GM12878 (cell line): Measurements from ENCODE around the gene LSM14B. TPM values are rescaled to one million over a fixed set of nuclear protein-coding genes. Genes with fewer than 3 reads are reported as not detected.

Experiments
- ATAC-seq: fragments of 200-7000 bp; cut with Tn5 transposase; 3 replicates; pipeline ENCODE4 v1.9.1; 2020; ENCODE audit warnings: mild to moderate bottlenecking, moderate library complexity
- BruUV-seq: library from RNA; stranded (reverse); fragments of 400-500 nt; replicated peaks from 2 replicates; lab custom pipeline; 2021; lab: Mats Ljungman, UMichigan
- CTCF ChIA-PET: fragments of 300-600 bp; sonication (Branson Sonifier 250); formaldehyde crosslinking; extraction: SDS; loops from one replicate; lab custom pipeline; 2021; ENCODE audit warnings: inconsistent platforms; lab: Yijun Ruan, JAX
- POLR2A ChIA-PET: fragments of 350-600 bp; formaldehyde crosslinking; extraction: SDS; loops from one replicate; lab custom pipeline; 2021; ENCODE audit warnings: inconsistent platforms; lab: Charles Lee
- RAD21 ChIA-PET: fragments of 300-600 bp; sonication (Branson Sonifier 250); formaldehyde crosslinking; loops from one replicate; lab custom pipeline; 2023; ENCODE audit warnings: antibody characterized with exemption; ENCODE audit not compliant: unreplicated experiment; lab: Charles Lee
- SMC1A ChIA-PET: fragments of 300-600 bp; sonication (Branson Sonifier 250); formaldehyde crosslinking; loops from one replicate; lab custom pipeline; 2023; ENCODE audit not compliant: unreplicated experiment, uncharacterized antibody; lab: Charles Lee
- DNase-seq: peaks from one replicate; pipeline ENCODE4 v3.0.0-alpha.2; 2011; ENCODE audit warnings: low read depth, low spot score
- FAIRE-seq: peaks from 3 replicates; lab custom pipeline; 2011; peaks lifted over from hg19 to GRCh38; lab: Jason Lieb, UNC
- H2AFZ ChIP-seq: 2 replicates; pipeline ENCODE4 v1.6.0; 2011; ENCODE audit warnings: low read depth, low read length, control low read depth; ENCODE audit not compliant: control insufficient read depth
- H3K27ac ChIP-seq: 2 replicates; pipeline ENCODE4 v1.5.1; 2011; ENCODE audit warnings: control low read depth; ENCODE audit not compliant: control insufficient read depth, insufficient read depth
- H3K27me3 ChIP-seq, 2 experiments: replicated peaks in 1 of 2; 2 replicates each; pipeline versions ENCODE4 v1.6.0 to v1.6.1; 2011; ENCODE audit warnings: low read length in 1 of 2; ENCODE audit not compliant: control insufficient read depth in 2 of 2, insufficient read depth in 2 of 2
- H3K36me3 ChIP-seq, 2 experiments: 2 replicates each; pipeline ENCODE4 v1.5.1; 2011; ENCODE audit warnings: low read length in 1 of 2; ENCODE audit not compliant: control insufficient read depth in 2 of 2, insufficient read depth in 2 of 2
- H3K4me1 ChIP-seq: 2 replicates; pipeline ENCODE4 v1.6.1; 2011; ENCODE audit warnings: mild to moderate bottlenecking, low read length, moderate library complexity, mixed read lengths; ENCODE audit not compliant: control insufficient read depth, insufficient read depth
- H3K4me2 ChIP-seq: 2 replicates; pipeline ENCODE4 v1.6.0; 2011; ENCODE audit warnings: control low read depth; ENCODE audit not compliant: control insufficient read depth, insufficient read depth
- H3K4me3 ChIP-seq: fragments of 200-600 bp; sonication (generic); 2 replicates; pipeline ENCODE4 v1.5.1; 2016
- H3K79me2 ChIP-seq: 2 replicates; pipeline ENCODE4 v1.6.0; 2011; ENCODE audit warnings: low read length; ENCODE audit not compliant: control insufficient read depth, insufficient read depth
- H3K9ac ChIP-seq: 2 replicates; pipeline ENCODE4 v1.8.0; 2011; ENCODE audit warnings: low read length, control low read depth, mixed read lengths; ENCODE audit not compliant: control insufficient read depth, insufficient read depth
- H3K9me3 ChIP-seq: replicated peaks from 3 replicates; pipeline ENCODE4 v1.5.1; 2011; ENCODE audit warnings: mild to moderate bottlenecking, low read length; ENCODE audit not compliant: control insufficient read depth, insufficient read depth
- H4K20me1 ChIP-seq: 2 replicates; pipeline ENCODE4 v1.6.0; 2011; ENCODE audit not compliant: control insufficient read depth, insufficient read depth
- BCLAF1 ChIP-seq: fragments of 450-650 bp; IDR thresholded peaks from 2 replicates; pipeline ENCODE4 v1.6.1; 2017; ENCODE audit warnings: antibody characterized with exemption, mild to moderate bottlenecking, moderate library complexity
- DPF2 ChIP-seq: fragments of 450-650 bp; IDR thresholded peaks from 2 replicates; pipeline ENCODE4 v1.6.1; 2017; ENCODE audit warnings: mild to moderate bottlenecking
- FOS ChIP-seq: IDR thresholded peaks from 3 replicates; pipeline ENCODE4 v1.6.1; 2011; ENCODE audit warnings: borderline replicate concordance; ENCODE audit not compliant: insufficient read length; ENCODE audit errors: extremely low read depth
- GABPA ChIP-seq: IDR thresholded peaks from 2 replicates; pipeline ENCODE4 v1.6.1; 2014; ENCODE audit warnings: antibody characterized with exemption, low read depth, mild to moderate bottlenecking, inconsistent platforms
- KAT2A ChIP-seq: conservative IDR thresholded peaks from 2 replicates; pipeline ENCODE4 v1.6.1; 2011; ENCODE audit warnings: low read depth, low read length; ENCODE audit not compliant: control insufficient read depth
- RAD51 ChIP-seq: fragments of 450-650 bp; IDR thresholded peaks from 2 replicates; pipeline ENCODE4 v1.6.1; 2016; ENCODE audit warnings: moderate library complexity, mild to moderate bottlenecking, inconsistent platforms
- RELA ChIP-seq: fragments of 450-650 bp; IDR thresholded peaks from 2 replicates; pipeline ENCODE4 v1.8.0; 2014; ENCODE audit warnings: borderline replicate concordance; ENCODE audit not compliant: partially characterized antibody
- RELB ChIP-seq: fragments of 450-650 bp; IDR thresholded peaks from 2 replicates; pipeline ENCODE4 v1.6.1; 2017; ENCODE audit warnings: low read depth, mild to moderate bottlenecking, moderate library complexity
- TCF3 ChIP-seq: IDR thresholded peaks from 2 replicates; pipeline ENCODE4 v1.6.1; 2012; ENCODE audit warnings: low read depth, mild to moderate bottlenecking, low read length, borderline replicate concordance; ENCODE audit not compliant: insufficient read depth
- ZNF592 ChIP-seq: fragments of 450-650 bp; IDR thresholded peaks from 2 replicates; pipeline ENCODE4 v1.6.1; 2017; ENCODE audit warnings: mild to moderate bottlenecking, moderate library complexity
- WGBS: methylation state at CpG from one replicate; pipeline ENCODE4 v1.1.6; 2016; ENCODE audit warnings: low lambda C conversion rate; ENCODE audit not compliant: insufficient replicate concordance, insufficient coverage; ENCODE audit errors: missing lambda C conversion rate; 5-methylcytosine and 5-hydroxymethylcytosine counted together
- in situ Hi-C: fragments of 300-500 bp; cut with MboI; formaldehyde crosslinking; loops from 9 replicates; pipeline ENCODE4 v1.14.3; 2018; ENCODE audit warnings: mixed read lengths
- intact Hi-C: fragments of 100-400 bp; cut with micrococcal nuclease; formaldehyde crosslinking; loops from one replicate; pipeline ENCODE4 v1.14.2; 2022; ENCODE audit not compliant: unreplicated experiment
- polyA plus RNA-seq, 11 experiments: library from polyadenylated mRNA; depleted of rRNA in 4 of 11; unstranded in 6 of 11; stranded (reverse) in 5 of 11; fragments of >200 nt; fragmentation: Nextera tagmentation in 4 of 11; fragmentation: Illumina TruSeq in 1 of 11; extraction: Ambion mirVana in 4 of 11; extraction: Trizol in 1 of 11; gene quantifications; 1 replicate in 1 of 11; 2 replicates in 10 of 11; pipeline versions ENCODE4 v1.2.1 to v1.2.3, GENCODE V29; 2011 to 2016; ENCODE audit warnings: inconsistent platforms in 2 of 11, missing spikeins in 2 of 11, low read depth in 1 of 11
- total RNA-seq, 4 experiments: library from RNA; depleted of rRNA in 3 of 4; stranded (reverse); fragments of >200 nt in 3 of 4; fragmentation: Illumina TruSeq in 1 of 4; extraction: Trizol in 1 of 4; gene quantifications; 2 replicates each; pipeline versions ENCODE4 v1.2.1 to v1.2.3, GENCODE V29; 2013 to 2021

Gene LSM14B
- total and polyA plus RNA-seq, 10 of the 15 experiments (the other 5 are each of a cell fraction or from before 2014, with no cell fraction given), result 0.56 to 34.3 (median 15.6) TPM

- no TSS peak for BruUV-seq
- SMC1A ChIA-PET, result no interaction called here
Observed at GRCh38 chr20:62179162-62179504, 56.9 kb downstream of the LSM14B start.

More at GRCh38 chr20:62179162-62179504, 56.9 kb downstream of the LSM14B start:
- no peak for DNase-seq
- POLR2A ChIA-PET, result no interaction called here
- no peaks in the 10 kb centered on the region for H3K4me1 ChIP-seq
- 98% methylated on average over 14 of the region's 14 CpGs for whole genome bisulfite sequencing
- peaks cover 14% of the 10 kb centered on the region for H3K79me2 ChIP-seq
- no peaks in the 10 kb centered on the region; a peak in 3 of 4 replicates for H3K36me3 ChIP-seq
- FAIRE-seq, result no peak
- H3K9ac ChIP-seq, result no peak overlapping the region
- no peak overlapping the region for H3K27ac ChIP-seq
- intact Hi-C loops, result no loop called here
- RAD21 ChIA-PET, result no interaction called here
- H3K27me3 ChIP-seq, result no peaks in the 10 kb centered on the region
- no peak overlapping the region for H3K4me3 ChIP-seq
- H3K9me3 ChIP-seq, result no peaks in the 10 kb centered on the region
- H4K20me1 ChIP-seq, result no peaks in the 10 kb centered on the region
- TF ChIP-seq RELA (no peak), FOS (no peak), BCLAF1 (no peak), GABPA (no peak), RAD51 (no peak), RELB (no peak), TCF3 (no peak), DPF2 (no peak), ZNF592 (no peak), KAT2A (no peak)
- CTCF ChIA-PET, result no interaction called here
- H3K4me2 ChIP-seq, result no peak overlapping the region
- no peak for ATAC-seq
- no peak overlapping the region for H2AFZ ChIP-seq
- in situ Hi-C loops, result no loop called here
